Astrocyte of the spinal cord (primary cell): ENCODE results near the gene BTBD16.

Experiments
- DNase-seq: peaks from one replicate; pipeline ENCODE4 v3.0.0; 2011; ENCODE audit warnings: low read depth, low spot score
- H3K4me3 ChIP-seq: 2 replicates; pipeline ENCODE4 v1.5.1; 2011; ENCODE audit warnings: low read depth, mild to moderate bottlenecking, low read length, moderate library complexity
- in situ Hi-C: cut with HindIII; loops from 2 replicates; pipeline ENCODE4 v1.10.0; 2017; ENCODE audit warnings: low sequenced_read_pairs
- TF ChIP-seq, protein P1 (sequence below): IDR thresholded peaks from 2 replicates; pipeline ENCODE4 v1.5.1; 2012; ENCODE audit warnings: low read depth, mild to moderate bottlenecking, low read length, inconsistent platforms

BTBD16 gene

DNA sequence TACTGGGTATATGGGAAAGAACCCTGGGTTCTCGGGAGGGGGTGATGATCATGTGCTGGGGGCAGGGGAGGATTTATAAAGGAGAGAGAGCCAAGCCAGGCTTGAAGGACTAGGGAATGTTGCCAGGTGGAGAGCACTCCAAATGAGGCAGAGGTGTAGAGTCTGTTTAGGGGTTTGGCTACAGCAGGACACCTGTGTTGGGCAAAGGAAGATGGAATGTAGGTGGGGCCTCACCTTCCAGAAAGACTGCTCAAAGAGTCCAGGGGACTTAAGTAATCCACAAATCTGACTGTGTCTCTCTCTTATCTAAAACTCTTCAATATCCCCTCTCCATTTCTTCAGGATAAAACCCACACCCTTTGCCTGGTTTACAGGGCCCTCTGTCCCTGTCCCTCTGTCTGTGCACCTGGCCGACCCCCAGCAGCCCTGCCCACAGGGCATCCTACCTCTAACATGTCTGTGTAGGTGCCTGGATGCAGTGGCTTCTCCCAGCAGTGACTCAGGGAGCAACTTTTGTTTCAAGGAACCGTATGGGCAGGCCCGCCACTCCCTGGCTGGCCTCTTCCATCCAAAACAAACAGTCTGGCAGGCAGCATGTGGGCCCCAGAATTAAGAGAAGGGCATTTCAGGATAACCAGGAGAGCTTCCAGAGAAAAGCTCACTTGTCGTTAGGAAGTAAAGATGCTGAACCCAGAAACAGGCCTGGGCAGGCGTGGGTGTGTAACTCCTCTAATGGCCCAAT lies 92.8 kb downstream of the BTBD16 start:
- TF ChIP-seq, protein P1, sequence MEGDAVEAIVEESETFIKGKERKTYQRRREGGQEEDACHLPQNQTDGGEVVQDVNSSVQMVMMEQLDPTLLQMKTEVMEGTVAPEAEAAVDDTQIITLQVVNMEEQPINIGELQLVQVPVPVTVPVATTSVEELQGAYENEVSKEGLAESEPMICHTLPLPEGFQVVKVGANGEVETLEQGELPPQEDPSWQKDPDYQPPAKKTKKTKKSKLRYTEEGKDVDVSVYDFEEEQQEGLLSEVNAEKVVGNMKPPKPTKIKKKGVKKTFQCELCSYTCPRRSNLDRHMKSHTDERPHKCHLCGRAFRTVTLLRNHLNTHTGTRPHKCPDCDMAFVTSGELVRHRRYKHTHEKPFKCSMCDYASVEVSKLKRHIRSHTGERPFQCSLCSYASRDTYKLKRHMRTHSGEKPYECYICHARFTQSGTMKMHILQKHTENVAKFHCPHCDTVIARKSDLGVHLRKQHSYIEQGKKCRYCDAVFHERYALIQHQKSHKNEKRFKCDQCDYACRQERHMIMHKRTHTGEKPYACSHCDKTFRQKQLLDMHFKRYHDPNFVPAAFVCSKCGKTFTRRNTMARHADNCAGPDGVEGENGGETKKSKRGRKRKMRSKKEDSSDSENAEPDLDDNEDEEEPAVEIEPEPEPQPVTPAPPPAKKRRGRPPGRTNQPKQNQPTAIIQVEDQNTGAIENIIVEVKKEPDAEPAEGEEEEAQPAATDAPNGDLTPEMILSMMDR: no peak
- in situ Hi-C loops: no loop called here
- H3K4me3 ChIP-seq: no peak overlapping the region
- DNase-seq: peak; percentile 12

DNA sequence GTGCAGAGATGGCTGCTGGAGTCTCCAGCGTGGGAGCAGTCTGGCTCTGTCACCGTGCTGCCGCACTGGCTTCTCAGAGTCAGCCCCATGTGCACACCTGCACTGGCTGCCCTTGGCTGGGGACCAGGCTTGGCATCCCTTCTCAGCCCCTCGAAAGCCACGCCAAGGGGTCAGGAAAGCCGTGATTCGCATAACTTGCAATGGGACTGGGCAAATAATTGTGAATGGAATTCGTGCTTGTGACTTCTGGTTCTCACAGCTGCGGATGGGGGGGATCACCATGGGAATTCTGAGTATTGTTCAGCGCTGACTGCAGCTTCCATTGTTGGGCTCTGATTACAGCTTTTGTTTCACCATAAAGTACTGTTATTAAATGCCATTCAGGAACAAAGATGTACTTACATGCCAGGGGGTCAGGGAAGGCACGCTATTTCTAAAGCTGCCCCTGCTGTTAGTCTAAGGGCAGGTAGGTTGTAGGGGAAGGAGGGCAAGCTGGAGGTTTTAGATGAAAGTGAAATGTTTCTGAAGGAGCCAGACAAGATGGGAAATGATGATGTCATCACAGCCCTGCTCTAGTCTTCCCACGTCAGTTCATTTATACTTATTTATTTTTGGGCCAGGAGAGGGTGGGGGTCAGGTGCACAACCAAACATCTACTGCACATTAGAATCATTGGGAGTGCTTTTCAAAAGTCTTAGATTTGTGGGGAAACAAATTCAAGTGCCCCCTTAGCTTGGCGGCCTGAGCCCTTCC lies 97.6 kb downstream of the BTBD16 start:
- no peak for DNase-seq
- in situ Hi-C loops: no loop called here
- TF ChIP-seq, protein P1: no peak
- H3K4me3 ChIP-seq: no peak overlapping the region

DNA sequence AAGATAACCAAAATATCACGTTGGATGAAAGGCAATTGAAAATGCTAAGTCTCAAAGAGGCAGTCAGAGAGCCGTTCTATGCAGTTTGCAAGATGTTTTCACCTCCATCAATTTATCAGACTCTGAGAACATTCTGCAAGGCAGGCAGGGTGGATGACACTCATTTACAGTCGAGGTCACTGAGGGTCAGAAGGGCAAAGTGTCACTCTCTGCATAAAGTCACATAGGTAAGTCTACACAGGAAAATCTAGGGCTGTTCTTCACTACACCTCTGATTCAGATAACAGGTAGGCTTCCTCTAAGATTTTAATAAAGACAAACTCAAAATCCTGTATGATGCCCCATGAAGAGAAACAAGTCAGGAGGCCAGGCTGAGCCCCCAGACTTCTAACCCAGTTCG lies 102.0 kb downstream of the BTBD16 start:
- DNase-seq: no peak
- in situ Hi-C loops: no loop called here
- TF ChIP-seq, protein P1: no peak
- no peak overlapping the region for H3K4me3 ChIP-seq

DNA sequence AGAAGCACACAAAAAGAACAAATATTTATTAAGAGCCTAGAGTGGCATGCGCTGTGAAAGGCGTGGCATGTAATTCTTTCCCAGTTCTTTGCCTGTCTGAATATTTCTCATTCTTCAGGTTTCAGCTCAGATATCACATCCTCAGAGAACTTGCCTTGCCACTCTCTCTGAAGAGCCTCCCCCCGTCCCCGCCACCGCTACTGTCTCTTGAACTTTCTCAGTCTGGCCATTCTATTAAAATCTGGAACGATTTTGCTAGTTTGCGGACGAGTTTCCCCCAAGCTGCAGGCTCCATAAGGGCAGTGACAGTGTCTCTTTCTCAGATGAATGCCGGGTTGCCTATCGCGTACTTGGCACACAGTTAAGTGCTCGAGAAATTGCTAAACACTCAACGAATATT lies 102.6 kb downstream of the BTBD16 start:
- in situ Hi-C loops: no loop called here
- peak; percentile 28 for DNase-seq
- TF ChIP-seq, protein P1: no peak

DNA sequence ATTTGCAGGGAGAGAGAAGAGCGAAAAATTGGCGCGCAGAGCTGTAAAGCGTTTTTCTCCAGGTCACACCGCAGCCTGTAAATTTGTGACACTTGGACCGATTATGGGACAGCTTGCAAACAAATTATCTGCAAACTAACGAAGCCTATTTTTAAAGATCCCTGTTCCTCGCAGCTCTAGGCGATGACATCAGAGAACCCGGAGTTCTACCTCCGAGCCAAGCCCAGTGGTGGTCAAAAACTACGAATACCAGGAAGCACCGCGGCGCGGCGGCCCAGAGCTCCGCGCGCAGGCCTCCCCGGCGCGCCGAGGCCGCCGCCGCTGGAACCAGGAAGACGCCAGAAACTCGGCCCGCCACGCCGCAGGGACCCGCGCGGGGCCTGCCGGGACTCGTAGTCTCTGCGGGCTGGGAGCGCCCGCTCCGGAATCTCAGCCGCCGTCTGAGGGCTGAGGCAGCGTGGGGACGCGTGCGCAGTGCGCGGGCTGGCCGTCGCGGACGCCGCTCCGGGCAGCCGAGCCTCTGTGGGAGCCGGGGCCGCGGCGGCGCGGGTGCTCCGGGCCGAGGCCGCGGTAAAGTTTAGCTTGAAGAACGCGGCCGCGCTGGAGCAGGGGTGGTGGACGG lies 103.3 kb downstream of the BTBD16 start, which contains the start of gene PLEKHA1:
PLEKHA1 (plus strand) TSS at position 472 of the 622 bp plus-strand sequence. CDS start 18,493 bp downstream, outside the sequence.
- in situ Hi-C loops: no loop called here
- peak; percentile 97 for DNase-seq
- TF ChIP-seq, protein P1: no peak
- peak within 1 kb of the TSS; percentile 82 for H3K4me3 ChIP-seq

More for the DNA sequence above, 102.6 kb downstream of the BTBD16 start:
- peak overlapping the region; percentile 56 for H3K4me3 ChIP-seq

DNA sequence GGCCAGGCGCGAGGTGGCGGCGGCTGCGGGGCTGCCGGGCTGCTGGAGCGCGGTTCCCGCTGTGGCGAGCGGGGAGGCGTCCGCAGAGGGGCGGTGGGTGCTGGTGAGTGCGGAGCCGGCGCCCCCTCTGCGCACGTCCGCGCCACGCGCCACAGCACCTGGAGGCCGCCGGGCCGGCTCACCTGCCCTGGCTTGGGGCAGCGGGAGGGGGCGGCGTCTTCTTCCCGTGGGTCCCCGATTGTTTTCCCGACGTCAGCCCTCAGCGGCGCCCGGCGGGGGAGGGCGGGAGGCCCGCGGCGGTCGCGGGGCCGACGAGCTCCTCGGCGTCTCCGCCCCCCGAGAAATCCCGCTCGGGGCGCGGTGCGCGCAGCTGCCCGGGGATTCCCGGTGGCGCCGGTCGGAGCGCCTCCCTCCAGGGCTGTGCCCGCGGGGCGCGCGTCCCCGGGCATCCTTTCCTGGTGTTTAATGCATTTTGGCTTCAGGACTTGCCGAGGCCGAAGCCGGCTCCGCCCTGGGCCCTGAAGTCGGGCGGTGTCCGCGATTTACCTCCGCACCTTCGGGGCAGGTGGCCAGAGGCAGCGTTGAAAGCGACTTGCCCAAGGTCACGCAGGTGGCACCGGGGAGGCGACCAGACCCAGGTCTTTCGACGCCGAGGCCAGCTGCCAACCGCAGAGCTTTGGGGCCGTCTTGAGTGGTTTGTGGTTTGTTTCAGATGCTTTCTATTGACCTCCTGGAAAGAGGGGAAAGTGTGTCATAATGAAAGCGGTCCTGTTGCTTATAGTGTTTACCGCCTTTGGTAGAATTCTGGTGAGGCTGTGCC lies 104.0 kb downstream of the BTBD16 start:
- in situ Hi-C loops: no loop called here
- DNase-seq: peak; percentile 66
- TF ChIP-seq, protein P1: no peak
- H3K4me3 ChIP-seq: peak overlapping the region; percentile 82
